Left kidney (tissue), 2 donors: ENCODE measurements around the gene TXNL4A. TPM values are rescaled to one million over a fixed set of nuclear protein-coding genes. Genes with fewer than 3 reads are reported as not detected.
A peak's percentile ranks its signal among the peaks of the same experiment; 100 is the strongest.

Source experiments
- DNase-seq: peaks from one replicate; pipeline ENCODE4 v3.0.0-alpha.2; 2013
- polyA plus RNA-seq: library from polyadenylated mRNA; unstranded; fragments of 120-200 nt; gene quantifications from one replicate; pipeline ENCODE4 v1.2.1, GENCODE V29; 2013; ENCODE audit not compliant: insufficient read length

Gene TXNL4A
- polyA plus RNA-seq, 1 donor, result 77.2 TPM

DNA sequence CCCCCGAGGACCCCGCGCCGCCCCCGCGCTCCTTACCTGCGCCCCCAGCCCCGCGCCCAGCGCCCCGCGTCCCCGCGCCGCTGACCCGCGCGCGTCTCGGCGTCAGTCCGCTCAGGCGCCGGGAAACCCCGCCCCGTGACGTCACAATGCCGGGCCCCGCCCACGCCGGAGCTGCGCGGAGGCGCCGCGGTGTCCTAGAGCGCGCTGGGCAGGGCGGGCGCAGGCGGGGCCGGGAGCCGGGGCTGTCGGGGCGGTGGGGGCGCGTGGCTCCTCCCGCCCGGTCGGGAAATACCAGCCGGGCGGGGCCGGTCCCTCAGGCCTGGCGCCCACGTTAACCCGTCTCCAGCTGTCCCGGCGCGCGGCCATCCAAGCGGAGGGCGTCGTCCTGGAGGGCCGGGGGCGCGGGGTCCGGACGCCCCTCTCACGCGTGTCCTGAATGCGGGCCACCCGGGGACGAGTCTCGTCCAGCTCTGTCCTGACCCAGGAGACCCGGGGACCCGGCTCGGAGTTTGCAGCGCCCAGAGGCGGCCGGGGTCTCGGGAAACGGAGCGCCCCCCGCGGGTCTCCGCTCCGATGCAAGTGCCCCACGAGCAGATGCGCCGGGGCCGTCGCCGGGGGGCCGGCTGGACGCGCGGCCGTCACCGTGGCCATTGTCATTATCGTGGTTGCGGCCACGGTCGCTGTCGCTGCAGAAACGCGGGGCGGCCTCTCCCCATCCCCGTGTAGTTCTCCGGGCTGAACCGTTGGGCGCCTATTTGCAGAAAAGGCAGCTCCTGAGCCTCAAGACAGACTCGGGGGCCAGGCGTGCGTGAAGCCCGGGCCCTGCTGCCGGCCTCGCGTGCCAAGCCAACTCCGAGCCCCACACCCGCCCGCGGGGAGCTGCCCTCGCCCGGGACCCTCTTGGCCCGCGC lies 36.6 kb downstream of the TXNL4A start, which contains the start of gene SLC66A2:
TSS of gene SLC66A2 (minus strand) at position 109 of the 911 bp plus-strand sequence. CDS start 727 bp downstream, outside the sequence.
- peak; percentile 82 for DNase-seq

DNA sequence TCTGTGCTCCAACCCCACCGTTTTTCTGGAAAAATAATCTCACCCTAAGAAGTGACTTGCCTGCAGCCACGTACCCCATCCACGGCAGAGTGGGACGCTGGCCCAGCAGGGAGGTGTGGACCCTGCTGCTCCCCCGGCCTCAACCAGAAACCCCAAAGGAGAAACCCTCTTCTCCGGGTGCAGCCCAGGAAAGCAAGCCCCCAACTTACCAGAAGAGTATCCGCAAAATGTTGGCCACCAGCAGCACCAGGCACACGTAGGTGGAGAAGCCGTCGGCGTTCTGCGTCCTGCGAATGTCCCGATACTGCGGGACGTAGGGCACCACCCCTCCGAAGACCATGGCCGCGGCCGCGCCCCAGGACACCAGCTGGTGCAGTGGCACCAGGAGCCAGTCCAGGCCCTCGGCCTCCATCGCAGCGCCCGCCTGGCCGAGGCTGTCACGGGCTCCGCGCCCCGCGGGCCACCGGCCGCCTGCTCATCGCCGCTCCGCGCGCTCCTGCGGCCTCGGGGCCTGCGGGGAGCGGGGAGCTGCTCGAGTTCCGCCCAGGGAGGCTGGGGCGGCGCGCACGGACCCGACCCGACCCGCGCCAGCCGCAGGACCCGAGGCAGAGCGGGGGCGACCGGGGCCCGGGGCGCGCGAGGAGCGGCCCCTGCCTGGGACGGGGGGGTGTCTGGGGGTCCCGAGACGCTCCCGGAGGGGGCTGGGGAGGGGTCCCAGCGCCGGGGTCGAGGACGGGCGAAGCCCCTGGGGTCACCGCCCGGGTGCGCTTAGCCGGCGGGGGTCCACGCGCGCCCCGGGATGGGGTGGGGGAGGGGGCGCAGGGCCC lies 37.6 kb downstream of the TXNL4A start:
- no peak for DNase-seq

DNA sequence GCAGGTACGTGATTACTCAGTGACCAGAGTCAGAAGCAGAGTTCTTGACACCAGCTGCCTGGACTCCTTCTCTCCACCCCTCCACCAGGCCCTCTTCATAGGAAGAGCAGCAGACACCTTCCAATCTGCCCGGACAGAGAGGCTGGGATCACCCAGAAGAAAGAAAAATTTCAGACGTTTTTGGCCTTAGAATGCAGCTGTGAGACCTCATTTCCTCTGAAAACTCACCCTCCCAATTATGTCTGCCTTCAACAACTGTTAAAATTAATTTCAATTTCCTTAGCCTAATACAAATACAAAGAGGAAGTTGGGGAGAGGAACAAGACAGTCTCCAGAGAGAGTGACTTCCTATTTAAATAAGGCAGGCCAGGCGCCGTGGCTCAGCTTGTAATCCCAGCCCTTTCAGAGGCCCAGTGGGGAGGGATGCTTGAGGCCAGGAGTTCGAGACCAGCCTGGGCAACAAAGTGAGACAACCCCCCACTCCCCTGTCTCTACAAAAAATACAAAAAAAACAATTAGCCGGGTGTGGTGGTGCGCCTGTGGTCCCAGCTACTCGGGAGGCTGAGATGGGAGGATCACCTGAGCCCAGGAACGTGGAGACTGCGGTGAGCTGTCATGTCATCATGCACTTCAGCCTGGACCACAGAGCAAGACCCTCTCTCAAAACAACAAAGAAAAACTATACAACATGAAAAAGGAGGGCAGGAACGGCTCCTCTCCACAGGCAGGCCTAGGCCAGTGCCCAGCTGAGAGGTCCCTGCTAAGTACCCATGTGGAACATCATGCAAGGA lies 38.5 kb downstream of the TXNL4A start:
- no peak for DNase-seq

DNA sequence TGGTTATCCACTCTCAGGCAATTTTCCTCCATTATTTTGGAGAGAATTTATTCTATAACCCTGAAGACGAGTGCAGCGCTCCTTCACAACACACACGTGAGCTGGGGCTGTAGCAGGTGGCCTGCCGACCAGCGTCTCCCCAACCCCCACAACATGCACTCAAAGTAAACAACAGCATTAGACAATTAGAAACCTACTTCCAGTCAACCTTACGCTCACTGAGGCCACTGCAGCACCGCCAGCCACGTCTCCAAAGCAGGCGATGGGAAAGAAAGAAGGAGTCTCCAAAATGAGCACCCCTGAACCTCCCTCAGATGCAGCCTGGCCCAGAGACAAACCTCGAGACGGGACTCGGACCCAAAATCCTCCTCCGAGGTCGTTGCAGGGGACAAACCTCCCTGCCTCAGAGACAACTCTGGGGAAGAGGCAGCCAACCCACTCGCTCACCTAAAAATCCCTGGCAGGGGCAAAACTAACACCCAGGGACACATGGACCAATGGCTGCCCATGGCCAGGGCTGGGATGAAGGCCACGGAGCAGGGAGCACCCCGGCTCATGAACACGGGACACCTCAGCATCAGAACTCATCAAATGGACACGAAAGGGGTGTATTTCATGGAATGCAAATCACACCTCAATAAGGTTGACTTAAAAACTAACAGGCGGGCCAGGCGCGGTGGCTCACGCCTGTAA lies 39.5 kb downstream of the TXNL4A start:
- no peak for DNase-seq

DNA sequence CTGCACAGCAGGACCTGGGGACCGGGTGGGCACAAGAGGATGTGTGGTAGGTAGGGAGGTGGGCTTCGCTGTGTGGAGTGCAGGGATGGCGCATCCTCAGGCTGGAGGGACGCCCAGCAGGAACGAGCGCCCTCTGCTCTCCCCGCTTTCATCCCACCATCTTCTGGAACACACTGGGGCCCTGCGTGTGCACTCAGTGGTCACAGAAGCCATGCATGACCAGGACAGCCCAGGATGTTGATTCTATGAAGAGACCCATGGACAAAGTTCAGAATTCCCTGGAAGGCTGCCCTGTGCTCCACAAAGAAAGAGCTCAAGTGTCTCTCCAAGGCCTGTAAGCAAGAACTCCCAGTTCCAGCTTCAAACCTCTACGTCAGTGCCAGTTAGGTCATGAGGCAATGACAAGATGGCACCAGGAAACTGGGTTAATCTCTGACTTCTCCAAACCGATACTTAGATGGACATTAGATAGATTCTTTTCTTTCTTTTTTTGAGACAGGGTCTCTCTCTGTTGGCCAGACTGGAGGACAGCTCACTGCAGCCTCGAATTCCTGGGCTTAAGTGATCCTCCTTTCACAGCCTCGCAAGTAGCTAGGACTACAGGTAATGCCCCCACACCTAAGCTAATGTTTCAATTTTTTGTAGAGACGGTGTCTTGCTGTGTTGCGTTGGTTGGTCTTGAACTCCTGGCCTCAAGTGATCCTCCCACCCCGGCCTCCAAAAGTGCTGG lies 40.3 kb downstream of the TXNL4A start:
- no peak for DNase-seq

DNA sequence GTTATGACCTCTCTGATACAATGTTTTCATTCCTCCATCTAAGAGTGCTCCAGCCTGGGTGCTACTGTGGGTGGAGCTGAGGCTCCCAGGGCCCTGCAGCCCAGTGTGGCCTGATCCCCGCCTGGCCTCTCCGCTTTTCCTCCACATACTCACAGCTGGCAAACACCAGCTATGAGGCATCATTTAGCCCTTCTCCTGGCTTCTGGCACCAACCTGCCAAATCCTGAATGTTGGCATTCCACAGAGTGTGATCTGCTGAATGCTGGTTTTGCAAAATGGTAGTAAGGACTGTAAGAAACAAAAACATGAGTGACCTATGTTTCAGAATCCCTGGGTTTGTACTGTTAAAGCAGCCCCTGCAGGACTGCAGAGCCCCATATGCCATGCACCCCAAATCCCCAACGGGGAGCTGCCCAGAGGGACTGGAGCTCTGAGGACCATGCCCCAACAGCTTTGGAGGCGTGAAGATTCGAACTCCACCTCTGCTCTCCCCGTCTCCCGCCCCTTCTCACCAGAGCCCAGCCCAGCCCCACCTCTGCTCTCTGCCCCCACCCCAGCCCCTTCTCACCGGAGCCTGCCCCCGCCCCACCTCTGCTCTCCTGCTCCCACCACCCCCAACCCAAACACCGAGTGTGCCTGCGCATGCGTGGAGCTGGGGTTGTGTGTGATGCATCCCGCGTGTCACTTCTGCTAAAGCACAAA lies 41.2 kb downstream of the TXNL4A start:
- DNase-seq, result no peak

DNA sequence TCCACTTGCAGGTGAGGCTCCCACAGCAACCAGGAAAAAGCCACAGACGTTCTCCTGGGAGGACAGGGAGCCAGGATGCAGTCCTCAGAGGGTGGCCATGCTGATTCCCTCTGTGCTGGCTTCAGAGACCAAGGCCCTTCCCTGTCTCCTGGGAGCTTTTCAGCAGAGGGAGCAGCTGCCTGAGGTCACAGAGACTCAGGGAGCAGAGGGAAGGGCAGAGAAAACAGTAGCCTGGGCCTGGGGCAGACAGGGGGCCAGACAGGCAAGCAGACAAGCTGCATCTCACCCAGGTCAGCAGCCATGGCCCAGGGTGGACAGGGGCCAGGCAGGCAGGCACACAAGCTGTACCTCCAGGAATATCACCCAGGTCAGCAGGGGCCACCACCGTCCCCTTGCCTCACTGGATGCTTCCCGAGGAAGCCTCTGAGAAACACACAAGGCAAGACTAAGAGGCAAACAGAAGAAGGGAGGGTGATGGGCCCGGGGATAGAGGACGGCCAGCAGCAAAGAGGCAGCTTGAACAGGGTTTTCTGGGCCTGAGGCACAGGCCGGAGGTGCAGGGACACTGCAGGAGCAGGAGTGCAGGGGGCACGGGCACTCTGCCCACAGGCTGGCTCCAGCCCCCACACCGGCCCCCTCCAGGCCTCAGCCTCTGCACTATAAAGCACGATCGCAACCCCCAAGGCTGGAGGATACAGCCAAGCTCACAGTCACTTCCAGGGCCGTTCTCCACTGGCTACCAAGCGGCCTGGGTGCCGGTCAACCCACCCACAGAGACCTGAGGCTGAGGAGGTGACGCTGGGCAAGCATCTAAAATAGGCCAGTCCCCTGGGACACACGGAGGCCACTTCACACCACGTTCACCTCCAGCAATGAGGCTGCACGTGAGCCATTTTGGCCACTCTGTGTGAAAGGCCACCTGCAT lies 43.0 kb downstream of the TXNL4A start:
- no peak for DNase-seq

DNA sequence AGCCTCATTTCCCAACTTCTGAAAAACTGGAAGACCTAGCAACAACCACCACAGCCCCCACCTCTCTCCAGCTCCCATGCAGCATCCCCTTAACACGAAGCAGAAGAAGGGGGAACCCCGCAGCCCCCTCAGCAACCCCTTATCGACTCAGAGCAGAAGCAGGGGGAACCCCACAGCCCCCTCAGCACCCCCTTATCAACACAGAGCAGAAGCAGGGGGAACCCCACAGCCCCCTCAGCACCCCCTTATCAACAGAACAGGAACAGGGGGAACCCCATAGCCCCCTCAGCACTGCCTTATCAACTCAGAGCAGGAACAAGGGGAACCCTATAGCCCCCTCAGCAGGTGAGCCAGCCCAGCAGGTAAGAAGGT lies 43.6 kb downstream of the TXNL4A start:
- no peak for DNase-seq

DNA sequence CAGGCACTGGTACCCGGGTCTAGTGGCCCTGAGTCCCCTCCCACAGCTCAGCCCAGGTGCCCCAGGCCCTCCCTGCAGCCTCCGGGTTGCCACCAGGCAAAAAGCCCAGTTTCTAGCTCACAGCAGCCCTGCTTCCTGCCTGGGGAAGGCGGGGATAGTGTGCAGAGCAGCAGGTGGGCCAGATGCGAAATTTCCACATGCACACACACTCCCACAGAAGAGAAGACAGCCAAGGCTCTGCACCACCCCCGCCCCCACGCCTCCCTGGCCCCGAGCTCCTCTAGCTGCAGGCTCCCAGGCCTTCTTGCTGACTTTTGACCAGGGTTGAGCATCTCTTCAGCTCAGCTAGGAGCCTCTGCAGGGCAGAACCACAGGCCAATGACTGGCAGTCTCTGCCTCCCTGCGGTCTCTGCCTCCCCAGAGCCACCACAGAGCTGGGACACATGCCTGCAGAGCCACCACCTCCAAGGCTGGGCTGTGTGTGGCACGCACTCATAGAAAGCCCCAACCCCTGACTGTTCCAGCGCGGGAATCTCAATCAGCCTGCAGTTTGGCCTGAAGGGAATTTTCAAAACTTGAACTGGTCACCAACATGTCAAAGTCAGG lies 44.1 kb downstream of the TXNL4A start:
- no peak for DNase-seq

DNA sequence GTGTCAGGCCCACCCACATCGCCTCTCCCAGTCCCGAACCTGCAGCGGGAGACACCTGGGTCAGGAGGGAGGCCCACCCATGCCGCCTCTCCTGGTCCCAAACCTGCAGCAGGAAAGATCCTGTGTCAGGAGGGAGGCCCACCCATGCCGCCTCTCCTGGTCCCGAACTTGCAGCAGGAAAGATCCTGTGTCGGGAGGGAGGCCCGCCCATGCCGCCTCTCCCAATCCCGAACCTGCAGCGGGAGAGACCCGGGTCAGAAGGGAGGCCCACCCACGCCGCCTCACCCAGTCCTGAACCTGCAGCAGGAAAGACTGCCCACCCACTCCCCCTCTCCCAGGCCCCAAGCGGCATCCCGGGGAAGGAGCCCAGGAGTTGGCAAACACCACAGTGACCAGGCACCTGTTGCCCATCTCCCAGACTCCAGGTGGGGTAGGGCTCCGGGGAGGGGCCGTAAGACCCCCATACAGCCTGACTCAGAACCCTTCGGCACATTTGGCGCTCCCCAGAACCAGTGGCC lies 44.7 kb downstream of the TXNL4A start:
- no peak for DNase-seq

DNA sequence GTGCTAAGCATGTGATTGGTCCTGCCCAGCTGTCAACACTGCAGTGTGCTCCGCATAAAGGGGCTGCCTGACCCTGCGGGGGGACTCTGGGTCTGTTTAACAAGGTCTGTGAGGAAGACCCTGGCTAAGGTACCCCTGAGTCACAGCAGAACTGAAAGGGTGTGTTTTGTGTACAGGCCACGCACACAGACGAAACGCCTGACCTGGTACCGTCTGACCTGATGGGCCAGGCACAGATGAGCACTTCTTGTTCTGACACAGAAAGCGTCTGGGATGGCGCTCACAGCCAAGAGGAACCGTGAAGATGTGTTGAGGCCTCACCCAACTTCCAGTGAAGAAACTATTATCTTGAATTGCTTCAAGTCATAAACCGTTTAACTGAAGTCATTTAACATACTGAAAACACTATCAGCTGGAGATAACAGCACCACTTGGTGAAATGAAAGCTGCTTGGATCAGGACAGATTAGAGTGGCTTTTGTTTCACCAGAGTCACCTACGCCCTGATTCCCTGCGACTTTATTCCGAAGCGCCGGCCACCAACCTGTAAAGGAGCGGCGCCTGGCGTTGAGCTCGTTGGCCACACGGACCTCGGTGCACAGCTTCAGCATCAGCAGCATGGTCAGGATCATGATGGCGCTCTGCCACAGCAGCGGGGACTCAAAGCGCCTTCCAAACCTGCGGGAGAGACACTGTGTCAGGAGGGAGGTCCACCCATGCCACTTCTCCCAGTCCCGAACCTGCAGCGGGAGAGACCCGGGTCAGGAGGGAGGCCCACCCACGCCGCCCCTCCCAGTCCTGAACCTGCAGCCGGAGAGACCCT lies 45.4 kb downstream of the TXNL4A start:
- no peak for DNase-seq

DNA sequence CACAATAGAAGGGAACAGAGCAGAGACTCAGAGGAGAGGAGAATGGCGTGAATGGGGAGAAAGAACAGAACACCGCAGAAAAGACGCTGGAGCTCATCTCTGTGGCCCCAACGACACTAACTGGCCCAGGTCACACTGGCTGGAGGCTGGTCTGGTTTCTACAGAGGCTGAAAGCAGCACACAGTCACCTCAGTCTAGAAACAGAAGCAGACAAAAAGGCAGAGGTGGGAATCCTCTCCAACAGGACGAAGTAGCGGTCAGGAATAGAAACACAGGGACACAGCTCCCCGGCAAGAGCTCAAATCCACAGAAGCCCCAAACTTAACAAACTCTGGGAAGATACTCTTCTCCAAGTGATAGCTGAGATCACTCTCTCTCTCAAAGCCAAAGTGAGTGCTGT lies 46.2 kb downstream of the TXNL4A start:
- DNase-seq, result no peak

DNA sequence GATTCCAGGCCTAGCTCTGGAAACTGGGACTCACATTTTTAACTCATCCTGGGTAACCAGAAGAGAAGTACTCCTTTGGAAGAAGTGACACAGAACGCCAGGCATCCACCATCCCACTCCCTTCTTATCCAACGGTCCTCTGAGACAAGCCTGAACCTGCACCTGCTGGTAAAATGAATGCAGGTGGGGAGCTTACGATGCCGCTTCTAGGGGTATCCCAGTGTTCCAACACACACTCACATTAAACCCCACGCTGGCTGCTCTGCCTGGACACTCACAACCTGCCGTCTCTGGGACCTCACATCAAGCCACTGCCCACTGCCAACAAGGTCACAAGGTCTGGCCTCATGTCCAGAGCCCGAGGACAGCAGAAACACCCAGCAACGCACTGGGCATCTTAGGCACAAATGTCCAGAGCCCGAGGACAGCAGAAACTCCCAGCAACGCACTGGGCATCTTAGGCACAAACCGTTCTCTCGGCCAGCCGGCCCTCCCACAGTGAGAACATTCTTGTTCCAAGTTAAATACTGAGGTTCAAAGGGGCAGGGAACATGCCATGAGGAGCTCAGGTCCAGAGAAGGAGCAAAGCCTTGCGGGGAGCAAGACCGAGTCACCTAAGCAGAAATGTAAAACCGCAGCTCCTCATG lies 46.8 kb downstream of the TXNL4A start:
- DNase-seq, result no peak

DNA sequence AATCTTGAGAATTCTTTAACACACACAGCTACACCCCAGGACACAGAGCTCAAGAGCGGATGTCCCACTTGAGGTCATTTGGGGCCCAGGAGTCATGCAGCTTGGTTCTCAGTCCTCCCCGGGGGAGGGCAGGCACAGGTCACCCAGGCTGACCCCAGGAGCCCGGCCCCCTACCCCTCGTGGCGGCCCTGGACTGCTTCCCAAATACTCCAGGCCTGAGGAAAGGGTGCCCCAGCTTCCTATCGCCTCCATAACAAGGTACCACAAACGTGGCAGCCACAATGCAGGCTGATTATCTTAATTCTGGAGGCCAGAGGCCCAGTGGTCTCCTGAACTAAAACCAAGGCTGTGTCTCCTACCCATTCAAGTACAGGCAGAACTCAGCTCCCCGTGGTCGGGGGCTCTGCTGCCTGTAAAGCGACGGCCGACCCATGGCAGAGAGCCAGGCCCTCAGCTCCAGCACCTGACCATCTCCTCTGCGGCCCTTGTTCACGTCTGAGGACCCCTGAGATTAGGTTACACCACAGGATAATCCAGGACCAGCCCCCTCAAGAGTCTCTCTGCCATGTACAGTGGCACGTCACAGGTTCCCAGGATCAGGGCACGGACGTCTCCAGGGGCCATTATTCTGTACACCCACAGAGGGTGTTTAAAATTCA lies 47.4 kb downstream of the TXNL4A start:
- DNase-seq, result no peak

DNA sequence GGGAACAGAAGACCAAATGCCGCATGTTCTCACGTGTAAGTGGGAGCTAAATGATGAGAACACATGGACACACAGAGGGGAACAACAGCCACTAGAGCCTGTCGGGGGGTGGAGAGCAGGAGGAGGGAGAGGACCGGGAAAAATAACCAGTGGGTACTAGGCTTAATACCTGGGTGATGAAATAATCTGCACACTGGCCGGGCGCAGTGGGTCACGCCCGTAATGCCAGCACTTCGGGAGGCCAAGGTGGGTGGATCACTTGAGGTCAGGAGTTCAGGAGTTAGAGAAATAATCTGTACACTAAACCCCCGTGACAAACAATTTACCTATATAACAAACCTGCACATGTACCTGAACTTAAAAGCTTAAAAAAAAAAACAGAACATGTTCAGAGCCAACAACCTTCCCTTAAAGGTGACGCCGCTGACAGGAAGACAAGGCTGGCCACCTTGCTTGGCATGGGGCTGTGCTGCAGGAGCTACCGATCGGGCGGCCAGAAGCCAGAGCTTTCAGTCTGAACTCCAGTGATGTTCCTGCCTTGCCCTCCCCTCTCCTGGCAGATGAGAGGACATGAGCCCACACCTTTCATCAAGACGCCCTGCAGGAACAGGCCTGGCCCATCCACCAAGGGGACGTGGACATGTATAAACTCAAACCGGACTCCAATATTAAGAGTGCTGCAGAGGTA lies 48.1 kb downstream of the TXNL4A start:
- no peak for DNase-seq

DNA sequence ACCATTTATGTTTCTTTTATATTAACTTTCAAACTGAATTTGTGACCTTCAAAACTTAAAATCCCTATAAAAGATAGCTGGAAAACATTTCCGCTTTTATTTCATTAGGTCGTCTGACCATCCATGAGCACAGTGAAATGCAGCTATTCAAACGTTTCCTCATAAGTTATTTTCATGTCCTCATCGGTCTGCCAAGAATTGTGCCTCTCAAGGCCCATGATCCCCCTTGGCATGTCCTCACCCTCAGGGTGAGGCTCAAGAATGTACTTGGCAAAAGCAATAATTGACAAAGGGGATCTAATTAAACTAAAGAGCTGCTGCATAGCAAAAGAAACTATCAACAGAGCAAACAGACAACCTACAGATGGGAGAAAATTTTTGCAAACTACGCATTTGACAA lies 49.3 kb downstream of the TXNL4A start:
- no peak for DNase-seq
